Jurkat, Clone E6-1 (cell line): ENCODE data around the gene FRMD4B.
A peak's percentile ranks its signal among the peaks of the same experiment; 100 is the strongest.

Source experiments
- DNase-seq: peaks from one replicate; pipeline ENCODE4 v3.0.0-alpha.2; 2011; ENCODE audit warnings: low read depth, low spot score
- H3K4me3 ChIP-seq: 2 replicates; pipeline ENCODE4 v1.5.1; 2011; ENCODE audit warnings: mild to moderate bottlenecking, low read length, control low read depth, moderate library complexity

The FRMD4B gene

GRCh38 chr3:69231929-69232440, 153.9 kb downstream of the FRMD4B start:
- no peak for DNase-seq
- H3K4me3 ChIP-seq: no peak overlapping the region

- no peak overlapping the region for H3K4me3 ChIP-seq
- no peak for DNase-seq
Observed at GRCh38 chr3:69226071-69226470, 159.8 kb downstream of the FRMD4B start.

DNA sequence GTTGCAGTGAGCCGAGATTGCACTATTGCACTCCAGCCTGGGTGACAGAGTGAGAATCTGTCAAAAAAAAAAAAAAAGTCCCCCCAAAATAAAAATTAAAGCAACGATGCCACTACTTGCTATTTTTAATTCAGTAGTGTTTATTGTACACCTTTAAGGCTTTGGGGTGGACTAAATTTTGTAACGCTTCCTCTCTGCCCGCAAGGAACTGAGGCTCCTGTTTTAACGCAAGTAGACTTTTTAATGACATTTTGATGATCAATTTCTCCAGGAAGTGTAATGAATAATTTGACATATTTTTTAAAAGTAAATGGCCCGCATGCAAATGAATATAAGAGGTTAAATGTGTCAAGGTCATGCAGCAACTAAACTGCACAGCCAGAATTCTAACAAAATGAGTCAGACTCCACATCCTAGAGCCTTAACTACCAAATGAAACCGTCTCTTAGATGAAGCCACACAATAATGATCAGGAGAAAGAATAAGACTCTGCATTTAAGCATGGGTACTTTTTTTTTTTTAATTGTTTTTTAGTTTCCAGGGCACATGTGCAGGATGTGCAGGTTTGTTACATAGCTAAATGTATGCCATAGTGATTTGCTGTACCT, 166.7 kb downstream of the FRMD4B start:
- no peak for DNase-seq
- H3K4me3 ChIP-seq: no peak overlapping the region

GRCh38 chr3:69218079-69218478, 167.8 kb downstream of the FRMD4B start:
- no peak for DNase-seq
- H3K4me3 ChIP-seq: no peak overlapping the region

- H3K4me3 ChIP-seq: no peak overlapping the region
- no peak for DNase-seq
Observed at GRCh38 chr3:69216981-69217380, 168.9 kb downstream of the FRMD4B start.

DNA sequence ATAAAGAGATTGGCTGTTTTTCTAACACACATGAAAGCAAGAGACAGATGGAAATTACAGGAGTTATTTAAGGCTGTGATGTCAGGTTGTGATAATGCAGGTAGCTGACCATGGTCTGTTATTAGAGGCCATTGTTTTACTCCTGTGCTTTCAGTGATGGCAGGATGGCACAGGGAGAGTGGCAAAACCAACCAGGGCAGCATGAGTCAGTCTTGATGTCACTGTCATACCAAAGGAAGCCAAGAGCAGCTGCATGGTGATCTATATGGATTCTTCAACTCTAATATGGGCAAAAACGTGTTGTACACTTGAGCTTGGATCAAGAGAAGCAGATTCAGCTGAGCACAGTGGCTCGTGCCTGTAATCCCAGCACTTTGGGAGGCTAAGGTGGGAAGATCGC, 171.6 kb downstream of the FRMD4B start:
- H3K4me3 ChIP-seq: no peak overlapping the region
- DNase-seq: no peak

- no peak for DNase-seq
- H3K4me3 ChIP-seq: no peak overlapping the region
Observed at GRCh38 chr3:69212411-69213160, 173.3 kb downstream of the FRMD4B start.

DNA sequence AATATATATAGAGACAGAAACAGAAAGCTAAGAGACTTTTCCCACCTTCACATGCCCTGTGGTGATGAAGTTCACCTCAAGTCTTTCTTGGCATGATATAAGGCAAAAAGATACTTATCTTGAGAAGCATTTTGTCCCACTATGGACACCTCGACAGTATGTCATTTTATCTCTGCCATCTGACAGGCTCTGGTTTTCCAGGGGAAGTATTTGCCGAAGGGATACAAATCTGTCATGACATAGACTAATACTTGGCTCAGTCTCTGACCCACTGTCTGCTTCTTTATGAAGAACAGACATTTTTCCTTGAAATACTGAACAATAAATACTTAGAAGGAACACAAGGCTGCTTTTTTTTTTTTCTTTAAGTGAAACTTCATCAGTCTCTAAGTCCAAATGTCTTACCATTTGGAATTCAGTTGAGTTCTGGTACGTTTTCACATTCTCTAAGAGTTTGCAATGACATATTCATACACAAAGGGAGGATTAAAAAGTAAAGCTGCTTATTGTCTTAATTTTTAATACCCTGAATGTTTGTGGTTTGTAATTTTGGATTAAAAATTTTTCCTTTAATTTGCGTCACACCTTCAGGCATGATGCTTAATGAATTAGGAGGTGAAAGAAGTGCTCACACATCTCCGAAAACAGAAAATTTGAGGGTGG, 175.7 kb downstream of the FRMD4B start:
- no peak overlapping the region for H3K4me3 ChIP-seq
- no peak for DNase-seq

DNA sequence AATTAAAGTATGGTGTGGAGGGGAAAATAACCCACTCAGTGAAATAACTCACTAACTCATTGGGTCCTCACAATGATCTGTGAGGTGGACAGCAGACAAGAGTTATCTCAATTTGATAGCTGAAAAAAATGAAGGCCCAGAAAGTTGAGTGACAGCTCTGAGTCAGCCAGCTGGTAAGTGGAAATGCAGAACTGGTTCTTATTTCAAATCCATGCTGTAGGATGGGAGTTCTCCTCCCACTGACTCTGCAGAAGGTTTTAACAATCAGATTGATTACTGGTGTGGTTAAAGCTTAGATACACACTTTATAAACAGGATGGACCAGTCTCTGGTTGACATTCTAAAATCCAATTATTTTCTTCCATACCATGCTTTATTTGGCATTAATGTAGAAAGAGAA, 176.5 kb downstream of the FRMD4B start:
- H3K4me3 ChIP-seq: no peak overlapping the region
- no peak for DNase-seq

DNA sequence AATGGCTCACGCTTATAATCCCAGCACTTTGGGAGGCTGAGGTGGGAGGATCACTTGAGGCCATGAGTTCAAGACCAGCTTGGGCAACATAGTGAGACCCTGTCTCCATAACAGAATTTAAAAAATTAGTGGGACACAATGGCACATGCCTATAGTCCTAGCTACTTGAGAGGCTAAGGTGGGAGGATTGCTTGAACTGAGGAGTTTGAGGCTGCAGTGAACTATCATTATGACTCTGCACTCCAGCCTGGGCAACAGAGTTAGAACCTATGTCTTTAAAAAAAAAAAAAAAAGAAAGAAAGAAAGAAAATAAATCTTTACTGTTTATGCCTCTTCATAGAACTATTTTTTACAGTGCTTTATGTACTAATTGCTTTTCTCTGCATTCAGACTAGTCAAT, 178.9 kb downstream of the FRMD4B start:
- DNase-seq: no peak
- H3K4me3 ChIP-seq: no peak overlapping the region

- DNase-seq: no peak
- H3K4me3 ChIP-seq: no peak overlapping the region
Observed at GRCh38 chr3:69205385-69205784, 180.5 kb downstream of the FRMD4B start.

GRCh38 chr3:69204315-69204957, 181.5 kb downstream of the FRMD4B start:
- no peak for DNase-seq

GRCh38 chr3:69203631-69204314, 182.1 kb downstream of the FRMD4B start:
- DNase-seq: no peak
- H3K4me3 ChIP-seq: no peak overlapping the region

More at GRCh38 chr3:69204315-69204957, 181.5 kb downstream of the FRMD4B start:
- no peak overlapping the region for H3K4me3 ChIP-seq

DNA sequence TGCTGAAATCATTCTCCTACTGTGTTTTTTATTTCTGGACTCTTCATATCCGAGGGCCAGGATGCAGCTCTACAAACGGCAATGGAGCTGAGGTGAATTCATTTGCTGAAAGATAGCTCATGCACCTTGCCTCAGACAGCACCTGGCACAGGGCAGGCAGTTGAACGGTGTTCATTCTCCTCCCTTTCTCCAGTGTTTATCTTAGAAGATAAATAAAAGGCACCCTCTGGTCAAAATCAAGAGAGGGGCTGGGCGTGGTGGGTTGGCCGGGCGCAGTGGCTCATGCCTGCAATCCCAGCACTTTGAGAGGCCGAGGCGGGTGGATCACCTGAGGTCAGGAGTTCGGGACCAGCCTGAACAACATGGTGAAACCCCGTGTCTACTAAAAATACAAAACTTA, 184.2 kb downstream of the FRMD4B start:
- no peak for DNase-seq
- H3K4me3 ChIP-seq: no peak overlapping the region

GRCh38 chr3:69200384-69201068, 185.4 kb downstream of the FRMD4B start:
- DNase-seq: no peak
- H3K4me3 ChIP-seq: no peak overlapping the region

DNA sequence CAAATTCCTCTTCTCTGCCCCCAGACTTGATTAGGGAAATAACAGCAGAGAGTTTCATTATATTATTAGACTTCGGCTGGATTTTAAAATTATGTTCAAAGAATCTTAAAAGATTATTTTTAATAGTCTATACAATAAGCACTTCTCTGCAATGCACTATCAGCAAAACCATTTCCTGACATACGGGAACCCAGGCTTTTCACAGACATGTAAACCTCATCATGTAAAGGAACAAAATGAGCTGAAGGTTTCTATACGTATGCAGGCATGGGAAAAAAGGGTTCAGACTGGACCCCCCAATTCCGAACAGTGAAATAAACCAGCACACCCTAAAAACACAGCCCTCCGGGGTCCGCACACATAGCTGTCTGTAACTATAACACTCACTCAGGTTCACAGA, 185.9 kb downstream of the FRMD4B start:
- DNase-seq: peak; percentile 24
- H3K4me3 ChIP-seq: no peak overlapping the region

DNA sequence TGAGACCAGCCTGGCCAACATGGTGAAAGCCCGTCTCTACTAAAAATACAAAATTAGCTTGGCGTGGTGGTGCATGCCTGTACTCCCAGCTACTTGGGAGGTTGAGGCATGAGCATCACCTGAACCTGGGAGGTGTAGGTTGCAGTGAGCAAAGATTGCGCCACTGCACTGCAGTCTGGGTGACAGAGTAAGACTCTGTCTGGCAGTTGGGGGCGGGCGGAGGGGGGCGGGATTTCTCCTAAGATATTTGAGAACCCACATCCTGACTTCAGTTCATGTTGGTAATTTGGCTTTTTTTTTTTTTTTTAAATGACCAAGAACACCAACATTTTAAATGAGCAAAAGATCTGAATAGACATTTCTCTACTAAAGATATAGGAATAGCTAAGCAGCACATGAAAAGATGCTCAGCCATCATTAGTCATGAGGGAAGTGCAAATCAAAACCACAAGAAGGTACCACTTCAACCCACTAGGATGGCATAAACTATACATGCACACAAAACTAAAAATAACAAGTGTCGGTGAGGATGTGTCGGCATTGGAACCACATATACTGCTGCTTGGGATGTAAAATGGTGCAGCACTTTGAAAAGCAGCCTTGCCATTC, 187.9 kb downstream of the FRMD4B start:
- DNase-seq: peak; percentile 74
- no peak overlapping the region; the same call in 1 of the 2 replicates for H3K4me3 ChIP-seq

DNA sequence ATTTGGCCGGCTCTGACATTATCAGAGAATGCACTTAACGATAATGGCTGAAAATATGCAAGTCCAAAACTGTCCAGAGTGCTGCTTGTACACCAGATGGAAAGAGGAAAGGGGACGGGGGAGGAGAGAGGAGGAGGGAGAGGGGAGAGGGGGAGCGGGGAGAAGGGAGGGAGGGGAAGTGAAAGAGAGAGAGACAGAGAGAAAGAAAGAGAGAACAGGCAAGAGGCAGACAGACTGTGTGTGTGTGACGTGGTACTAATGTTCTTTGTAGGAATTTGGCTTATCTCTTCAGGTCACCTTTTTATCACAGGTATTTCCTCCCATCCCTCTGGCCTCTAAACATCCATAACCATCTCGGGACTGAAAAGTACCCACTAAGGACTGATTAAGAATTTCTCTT, 188.4 kb downstream of the FRMD4B start:
- no peak overlapping the region for H3K4me3 ChIP-seq
- no peak for DNase-seq
